Prostate gland (tissue), 2 donors: ENCODE data around the gene DEFB132. TPM values are rescaled to one million over a fixed set of nuclear protein-coding genes. Genes with fewer than 3 reads are reported as not detected.

Experiments used
- DNase-seq: peaks from one replicate; pipeline ENCODE4 v3.0.0-alpha.2; 2019; ENCODE audit warnings: low spot score
- H3K27ac ChIP-seq, 2 donors: fragments of 200-600 bp; sonication (generic); 2 replicates each; pipeline ENCODE4 v1.5.1; 2017 to 2019
- H3K27me3 ChIP-seq: fragments of 200-600 bp; sonication (generic); replicated peaks from 2 replicates; pipeline ENCODE4 v1.5.1; 2019; ENCODE audit not compliant: insufficient read depth
- H3K36me3 ChIP-seq, 2 donors: fragments of 200-600 bp; sonication (generic); 1 replicate in 1 of 2; 2 replicates in 1 of 2; pipeline versions ENCODE4 v1.5.1 to v1.8.1; 2017 to 2019
- H3K4me1 ChIP-seq: fragments of 200-600 bp; sonication (generic); replicated peaks from 2 replicates; pipeline ENCODE4 v1.5.1; 2019
- H3K4me3 ChIP-seq, 2 donors: fragments of 200-600 bp; sonication (generic); 2 replicates each; pipeline ENCODE4 v1.5.1; 2017 to 2019
- H3K9me3 ChIP-seq: fragments of 200-600 bp; sonication (generic); 2 replicates; pipeline ENCODE4 v1.5.1; 2017
- POLR2A ChIP-seq: fragments of 450-650 bp; IDR thresholded peaks from one replicate; pipeline ENCODE4 v1.6.1; 2016; ENCODE audit warnings: antibody characterized with exemption, mild to moderate bottlenecking
- POLR2AphosphoS5 ChIP-seq: sonication (generic); formaldehyde crosslinking; IDR thresholded peaks from one replicate; pipeline ENCODE4 v1.6.1; 2017; ENCODE audit warnings: antibody characterized with exemption
- WGBS: methylation state at CpG from one replicate; pipeline ENCODE4 v1.1.5; 2018; 5-methylcytosine and 5-hydroxymethylcytosine counted together
- intact Hi-C: fragments of 100-400 bp; cut with DNase I; formaldehyde crosslinking; loops from one replicate; pipeline ENCODE4 v1.14.2; 2022
- total RNA-seq, 2 donors: library from RNA; depleted of rRNA; stranded (reverse); fragments of >200 nt; gene quantifications; one replicate each; pipeline ENCODE4 v1.1.0, GENCODE V29; 2016
- TF ChIP-seq, protein P1 (sequence below), 4 experiments: fragments of 200-600 bp in 2 of 4; fragments of 450-650 bp in 2 of 4; sonication (generic) in 2 of 4; IDR thresholded peaks; 1 replicate in 3 of 4; 2 replicates in 1 of 4; pipeline ENCODE4 v1.5.1; 2016 to 2019; ENCODE audit warnings: antibody characterized with exemption in 4 of 4, mild to moderate bottlenecking in 2 of 4, moderate library complexity in 2 of 4

DEFB132 gene
- total RNA-seq, 2 donors from 2014 or later: 2.2 to 3.3 TPM

GRCh38 chr20:226958-227357, 30.6 kb upstream of the DEFB132 start, which contains the start of gene DEFB129:
DEFB129 (plus strand) TSS chr20:227258; CDS start chr20:227289, 31 bp downstream.
- Histone ChIP-seq H3K36me3 (no peaks in the 10 kb centered on the region), H3K27me3 (no peaks in the 10 kb centered on the region), H3K4me1 (no peaks in the 10 kb centered on the region), H3K4me3 (no peak within 1 kb of the TSS), H3K27ac (no peak within 1 kb of the TSS), H3K9me3 (no peaks in the 10 kb centered on the region)
- WGBS: 59% methylated on average over 3 of the region's 3 CpGs
- TF ChIP-seq, protein P1, sequence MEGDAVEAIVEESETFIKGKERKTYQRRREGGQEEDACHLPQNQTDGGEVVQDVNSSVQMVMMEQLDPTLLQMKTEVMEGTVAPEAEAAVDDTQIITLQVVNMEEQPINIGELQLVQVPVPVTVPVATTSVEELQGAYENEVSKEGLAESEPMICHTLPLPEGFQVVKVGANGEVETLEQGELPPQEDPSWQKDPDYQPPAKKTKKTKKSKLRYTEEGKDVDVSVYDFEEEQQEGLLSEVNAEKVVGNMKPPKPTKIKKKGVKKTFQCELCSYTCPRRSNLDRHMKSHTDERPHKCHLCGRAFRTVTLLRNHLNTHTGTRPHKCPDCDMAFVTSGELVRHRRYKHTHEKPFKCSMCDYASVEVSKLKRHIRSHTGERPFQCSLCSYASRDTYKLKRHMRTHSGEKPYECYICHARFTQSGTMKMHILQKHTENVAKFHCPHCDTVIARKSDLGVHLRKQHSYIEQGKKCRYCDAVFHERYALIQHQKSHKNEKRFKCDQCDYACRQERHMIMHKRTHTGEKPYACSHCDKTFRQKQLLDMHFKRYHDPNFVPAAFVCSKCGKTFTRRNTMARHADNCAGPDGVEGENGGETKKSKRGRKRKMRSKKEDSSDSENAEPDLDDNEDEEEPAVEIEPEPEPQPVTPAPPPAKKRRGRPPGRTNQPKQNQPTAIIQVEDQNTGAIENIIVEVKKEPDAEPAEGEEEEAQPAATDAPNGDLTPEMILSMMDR (IDR thresholded peaks at IDR 0.05): no peak
- TF ChIP-seq POLR2AphosphoS5 (no peak), POLR2A (no peak)
- DNase-seq: no peak
- intact Hi-C loops: no loop called here

DNA sequence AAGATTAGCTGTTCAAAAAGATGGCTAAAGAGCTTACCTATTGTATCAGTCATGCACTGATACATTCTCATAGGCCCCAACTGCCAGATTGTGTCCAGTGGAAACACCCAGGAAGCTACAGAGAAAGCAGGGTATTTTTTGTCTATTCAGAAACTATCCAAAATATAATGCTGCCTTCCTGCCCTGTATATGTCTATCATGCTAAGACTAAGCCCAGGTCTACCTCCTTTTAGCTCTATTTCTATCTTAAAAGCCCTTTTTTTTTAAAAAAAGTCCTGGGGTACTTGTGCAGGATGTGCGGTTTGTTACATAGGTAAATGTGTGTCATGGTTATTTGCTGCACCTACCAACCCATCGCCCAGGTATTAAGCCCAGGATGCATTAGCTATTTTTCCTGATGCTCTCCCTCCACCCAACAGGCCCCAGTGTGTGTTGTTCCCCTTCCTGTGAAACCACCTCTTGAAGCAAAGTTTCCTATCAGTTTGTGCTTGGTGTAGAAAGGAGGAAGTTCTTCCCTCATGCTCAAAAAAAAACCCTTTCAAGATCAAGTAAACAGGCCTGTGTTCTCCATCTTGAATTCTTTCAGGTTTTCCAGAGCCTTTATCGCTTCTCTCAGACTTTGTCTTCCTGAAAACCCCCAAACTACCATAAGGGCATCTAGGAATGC, 30.0 kb upstream of the DEFB132 start:
- WGBS: 82% methylated on average over 3 of the region's 3 CpGs
- Histone ChIP-seq H3K27me3 (no peaks in the 10 kb centered on the region), H3K4me3 (no peak overlapping the region), H3K4me1 (no peaks in the 10 kb centered on the region), H3K36me3 (no peaks in the 10 kb centered on the region), H3K27ac (no peak overlapping the region), H3K9me3 (no peaks in the 10 kb centered on the region)
- intact Hi-C loops: no loop called here
- no peak for DNase-seq
- TF ChIP-seq POLR2A (no peak), POLR2AphosphoS5 (no peak)
- TF ChIP-seq, protein P1 (IDR thresholded peaks at IDR 0.05): no peak

GRCh38 chr20:235891-236290, 21.6 kb upstream of the DEFB132 start:
- TF ChIP-seq POLR2A (no peak), POLR2AphosphoS5 (peak; percentile 27)
- TF ChIP-seq, protein P1 (IDR thresholded peaks at IDR 0.05): peak in 2 of 4 experiments; percentile 42 to 55
- intact Hi-C loops: no loop called here
- no peaks in the 10 kb centered on the region for H3K36me3 ChIP-seq
- H3K27ac ChIP-seq: no peak overlapping the region
- H3K4me3 ChIP-seq: no peak overlapping the region
- 32% methylated on average over 1 of the region's 1 CpG for WGBS
- H3K27me3 ChIP-seq: no peaks in the 10 kb centered on the region
- no peaks in the 10 kb centered on the region for H3K9me3 ChIP-seq
- DNase-seq: peak; percentile 57
- H3K4me1 ChIP-seq: no peaks in the 10 kb centered on the region

GRCh38 chr20:237489-237888, 20.0 kb upstream of the DEFB132 start:
- intact Hi-C loops: no loop called here
- Histone ChIP-seq H3K4me3 (no peak overlapping the region), H3K36me3 (no peaks in the 10 kb centered on the region), H3K9me3 (no peaks in the 10 kb centered on the region), H3K4me1 (no peaks in the 10 kb centered on the region), H3K27me3 (no peaks in the 10 kb centered on the region), H3K27ac (no peak overlapping the region)
- no peak for DNase-seq
- no peak for TF ChIP-seq POLR2AphosphoS5
- no peak for TF ChIP-seq POLR2A
- TF ChIP-seq, protein P1 (IDR thresholded peaks at IDR 0.05): no peak
- 62% methylated on average over 4 of the region's 4 CpGs for WGBS

DNA sequence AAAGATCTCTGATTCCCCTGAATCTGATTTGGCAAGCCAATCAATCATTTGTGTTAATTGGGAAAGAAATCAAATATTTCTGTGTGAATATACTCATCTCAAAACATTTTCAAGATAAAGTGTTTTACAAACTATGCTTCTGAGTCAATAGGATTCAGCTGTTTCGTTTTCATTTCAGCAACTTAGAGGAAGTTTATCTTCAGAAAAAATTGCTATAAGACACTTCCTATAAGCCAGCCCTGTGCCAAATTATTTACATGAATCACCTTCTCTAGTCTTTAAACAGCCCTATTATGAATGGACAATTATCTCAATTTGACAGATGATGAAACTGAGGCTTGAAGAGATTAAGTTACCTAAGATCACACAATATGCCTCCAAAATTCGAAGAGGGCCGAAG, 19.6 kb upstream of the DEFB132 start:
- H3K36me3 ChIP-seq: no peaks in the 10 kb centered on the region
- TF ChIP-seq, protein P1 (IDR thresholded peaks at IDR 0.05): no peak
- TF ChIP-seq POLR2A (no peak), POLR2AphosphoS5 (no peak)
- no peaks in the 10 kb centered on the region for H3K27me3 ChIP-seq
- H3K9me3 ChIP-seq: no peaks in the 10 kb centered on the region
- WGBS: 66% methylated on average over 3 of the region's 3 CpGs
- no peaks in the 10 kb centered on the region for H3K4me1 ChIP-seq
- H3K27ac ChIP-seq: no peak overlapping the region
- intact Hi-C loops: no loop called here
- no peak for DNase-seq
- no peak overlapping the region for H3K4me3 ChIP-seq
